T-helper 1 cell treated with Interleukin-12 subunit alpha and Interleukin-12 subunit beta and Interleukin-4 antibody, amounts not matched to agents 30 μg/mL and 1 μg/mL, for 36 hours (primary cell): ENCODE measurements around the gene CHCT1.
A peak's percentile ranks its signal among the peaks of the same experiment; 100 is the strongest.
"Not testable (repeated sequence)": the region's sequence is repeated elsewhere in the genome, so short reads cannot be mapped to it uniquely, and the experiment has no call there.

Experiments
- H3K27ac Mint-ChIP-seq: one replicate; pipeline ENCODE4 v1.8.0; 2021; ENCODE audit warnings: mild to moderate bottlenecking, mixed read lengths
- H3K27me3 Mint-ChIP-seq: one replicate; pipeline ENCODE4 v1.8.0; 2021; ENCODE audit warnings: low read depth, mixed read lengths
- H3K36me3 Mint-ChIP-seq: one replicate; pipeline ENCODE4 v1.8.0; 2021; ENCODE audit warnings: low read depth, mixed read lengths
- H3K4me1 Mint-ChIP-seq: one replicate; pipeline ENCODE4 v1.8.0; 2021; ENCODE audit warnings: low read depth, mixed read lengths
- H3K4me3 Mint-ChIP-seq: one replicate; pipeline ENCODE4 v1.8.0; 2021; ENCODE audit warnings: mild to moderate bottlenecking, moderate library complexity, mixed read lengths
- H3K9me3 Mint-ChIP-seq: one replicate; pipeline ENCODE4 v1.8.0; 2021; ENCODE audit warnings: mixed read lengths

Gene CHCT1

GRCh38 chr17:60392845-60393702 lies 29.2 kb upstream of the CHCT1 start:
- Mint-ChIP-seq H3K4me3 (peak overlapping the region; percentile 95), H3K27ac (peak overlapping the region; percentile 98), H3K36me3 (no peaks in the 10 kb centered on the region), H3K4me1 (peaks cover 40% of the 10 kb centered on the region), H3K27me3 (no peaks in the 10 kb centered on the region), H3K9me3 (no peaks in the 10 kb centered on the region)

GRCh38 chr17:60393840-60394723 lies 28.2 kb upstream of the CHCT1 start:
- Mint-ChIP-seq H3K9me3 (no peaks in the 10 kb centered on the region), H3K27ac (no peak overlapping the region), H3K27me3 (no peaks in the 10 kb centered on the region), H3K4me1 (peaks cover 38% of the 10 kb centered on the region), H3K36me3 (no peaks in the 10 kb centered on the region), H3K4me3 (no peak overlapping the region)

- Mint-ChIP-seq H3K27me3 (no peaks in the 10 kb centered on the region), H3K36me3 (no peaks in the 10 kb centered on the region), H3K4me1 (peaks cover 31% of the 10 kb centered on the region), H3K27ac (no peak overlapping the region), H3K4me3 (no peak overlapping the region), H3K9me3 (no peaks in the 10 kb centered on the region)
These were observed 26.7 kb upstream of the CHCT1 start for GRCh38 chr17:60395508-60396065.

- no peaks in the 10 kb centered on the region for H3K27me3 Mint-ChIP-seq
- H3K4me1 Mint-ChIP-seq = peaks cover 25% of the 10 kb centered on the region
- H3K4me3 Mint-ChIP-seq = no peak overlapping the region
- H3K9me3 Mint-ChIP-seq = no peaks in the 10 kb centered on the region
- no peak overlapping the region for H3K27ac Mint-ChIP-seq
- H3K36me3 Mint-ChIP-seq = no peaks in the 10 kb centered on the region
These were observed 25.9 kb upstream of the CHCT1 start for GRCh38 chr17:60396412-60396811.

- Mint-ChIP-seq H3K4me3 (no peak overlapping the region), H3K9me3 (no peaks in the 10 kb centered on the region), H3K27me3 (no peaks in the 10 kb centered on the region), H3K27ac (peak overlapping the region; percentile 43), H3K4me1 (peaks cover 18% of the 10 kb centered on the region), H3K36me3 (no peaks in the 10 kb centered on the region)
These were observed 23.9 kb upstream of the CHCT1 start for GRCh38 chr17:60398227-60398959.

- H3K4me1 Mint-ChIP-seq = peaks cover 8% of the 10 kb centered on the region
- no peaks in the 10 kb centered on the region for H3K9me3 Mint-ChIP-seq
- peaks cover 2% of the 10 kb centered on the region for H3K27me3 Mint-ChIP-seq
- no peak overlapping the region for H3K4me3 Mint-ChIP-seq
- H3K36me3 Mint-ChIP-seq = no peaks in the 10 kb centered on the region
- H3K27ac Mint-ChIP-seq = no peak overlapping the region
These were observed 20.5 kb upstream of the CHCT1 start for GRCh38 chr17:60401819-60402218.

GRCh38 chr17:60403523-60403810 lies 18.8 kb upstream of the CHCT1 start:
- Mint-ChIP-seq H3K9me3 (no peaks in the 10 kb centered on the region), H3K27ac (no peak overlapping the region), H3K36me3 (no peaks in the 10 kb centered on the region), H3K4me1 (peaks cover 2% of the 10 kb centered on the region), H3K4me3 (no peak overlapping the region), H3K27me3 (peaks cover 9% of the 10 kb centered on the region)

GRCh38 chr17:60403962-60404361 lies 18.3 kb upstream of the CHCT1 start:
- Mint-ChIP-seq H3K4me1 (peaks cover 2% of the 10 kb centered on the region), H3K4me3 (no peak overlapping the region), H3K36me3 (no peaks in the 10 kb centered on the region), H3K9me3 (no peaks in the 10 kb centered on the region), H3K27ac (no peak overlapping the region), H3K27me3 (peaks cover 12% of the 10 kb centered on the region)

GRCh38 chr17:60406887-60407286 lies 15.4 kb upstream of the CHCT1 start:
- Mint-ChIP-seq H3K27ac (no peak overlapping the region), H3K4me1 (peaks cover 2% of the 10 kb centered on the region), H3K36me3 (no peaks in the 10 kb centered on the region), H3K9me3 (no peaks in the 10 kb centered on the region), H3K4me3 (no peak overlapping the region), H3K27me3 (peaks cover 12% of the 10 kb centered on the region)

GRCh38 chr17:60410001-60410400 lies 12.3 kb upstream of the CHCT1 start:
- Mint-ChIP-seq H3K9me3 (no peaks in the 10 kb centered on the region), H3K27ac (no peak overlapping the region), H3K27me3 (peaks cover 21% of the 10 kb centered on the region), H3K4me1 (no peaks in the 10 kb centered on the region), H3K36me3 (no peaks in the 10 kb centered on the region), H3K4me3 (no peak overlapping the region)

GRCh38 chr17:60412701-60413100 lies 9.6 kb upstream of the CHCT1 start:
- Mint-ChIP-seq H3K4me1 (no peaks in the 10 kb centered on the region), H3K4me3 (no peak overlapping the region), H3K27ac (no peak overlapping the region), H3K27me3 (peaks cover 17% of the 10 kb centered on the region), H3K9me3 (no peaks in the 10 kb centered on the region), H3K36me3 (no peaks in the 10 kb centered on the region)

- no peak overlapping the region for H3K4me3 Mint-ChIP-seq
These were observed 7.1 kb upstream of the CHCT1 start for GRCh38 chr17:60415146-60415545.

GRCh38 chr17:60416368-60416925 lies 5.8 kb upstream of the CHCT1 start:
- peaks cover 19% of the 10 kb centered on the region for H3K27me3 Mint-ChIP-seq
- no peaks in the 10 kb centered on the region for H3K9me3 Mint-ChIP-seq
- H3K4me3 Mint-ChIP-seq = no peak overlapping the region
- H3K27ac Mint-ChIP-seq = no peak overlapping the region
- no peaks in the 10 kb centered on the region for H3K36me3 Mint-ChIP-seq
- H3K4me1 Mint-ChIP-seq = peaks cover 5% of the 10 kb centered on the region

More at GRCh38 chr17:60415146-60415545, 7.1 kb upstream of the CHCT1 start:
- no peak overlapping the region for H3K27ac Mint-ChIP-seq
- H3K9me3 Mint-ChIP-seq = no peaks in the 10 kb centered on the region
- no peaks in the 10 kb centered on the region for H3K4me1 Mint-ChIP-seq
- H3K27me3 Mint-ChIP-seq = peaks cover 19% of the 10 kb centered on the region
- H3K36me3 Mint-ChIP-seq = no peaks in the 10 kb centered on the region

GRCh38 chr17:60419003-60419402 lies 3.3 kb upstream of the CHCT1 start:
- not testable (repeated sequence) for H3K4me3 Mint-ChIP-seq, H3K36me3 Mint-ChIP-seq, H3K4me1 Mint-ChIP-seq, H3K27ac Mint-ChIP-seq, H3K27me3 Mint-ChIP-seq, H3K9me3 Mint-ChIP-seq
